Gastrocnemius medialis (tissue), 4 donors: Measurements from ENCODE around the gene CGNL1. TPM values are rescaled to one million over a fixed set of nuclear protein-coding genes. Genes with fewer than 3 reads are reported as not detected.

Experiments
- ATAC-seq, 2 donors: fragments of 150-250 bp; one replicate each; pipeline ENCODE4 v1.9.1; 2016
- DNase-seq, 2 donors: peaks; one replicate each; pipeline ENCODE4 v3.0.0-alpha.2; 2019
- H3K27ac ChIP-seq, 4 donors: fragments of 200-600 bp; sonication (generic); 1 replicate in 1 of 4; 2 replicates in 3 of 4; pipeline ENCODE4 v1.5.1; 2016 to 2018; ENCODE audit warnings: mild to moderate bottlenecking in 2 of 4, moderate library complexity in 1 of 4
- H3K27me3 ChIP-seq, 3 donors: fragments of 200-600 bp; sonication (generic) in 2 of 3; 1 replicate in 1 of 3; 2 replicates in 2 of 3; pipeline versions ENCODE4 v1.5.1 to v1.6.0; 2016 to 2019; ENCODE audit warnings: mild to moderate bottlenecking in 1 of 3, moderate library complexity in 1 of 3
- H3K36me3 ChIP-seq, 2 donors: fragments of 200-600 bp; sonication (generic) in 1 of 2; one replicate each; pipeline ENCODE4 v1.5.1; 2017 to 2018
- H3K4me1 ChIP-seq, 2 donors: fragments of 200-600 bp; sonication (generic) in 1 of 2; one replicate each; pipeline ENCODE4 v1.5.1; 2016 to 2017; ENCODE audit warnings: mild to moderate bottlenecking in 2 of 2
- H3K4me3 ChIP-seq, 4 donors: fragments of 200-600 bp; sonication (generic) in 3 of 4; 1 replicate in 1 of 4; 2 replicates in 3 of 4; pipeline ENCODE4 v1.5.1; 2016 to 2019; ENCODE audit warnings: mild to moderate bottlenecking in 2 of 4
- H3K9me3 ChIP-seq, 3 donors: fragments of 200-600 bp; sonication (generic) in 2 of 3; 1 replicate in 1 of 3; 2 replicates in 2 of 3; pipeline ENCODE4 v1.5.1; 2016 to 2019
- CTCF ChIP-seq, 5 experiments: fragments of 450-650 bp in 3 of 5; fragments of 200-600 bp in 2 of 5; sonication (generic) in 2 of 5; IDR thresholded peaks in 4 of 5; conservative IDR thresholded peaks in 1 of 5; 1 replicate in 4 of 5; 2 replicates in 1 of 5; pipeline ENCODE4 v1.5.1; 2016 to 2019; ENCODE audit warnings: antibody characterized with exemption in 5 of 5, mild to moderate bottlenecking in 3 of 5, moderate library complexity in 3 of 5
- POLR2A ChIP-seq, 2 donors: fragments of 450-650 bp; IDR thresholded peaks; one replicate each; pipeline ENCODE4 v1.6.1; 2017; ENCODE audit warnings: antibody characterized with exemption in 2 of 2, mild to moderate bottlenecking in 2 of 2, moderate library complexity in 2 of 2
- in situ Hi-C, 4 donors: fragments of 200-750 bp; cut with MboI; loops; one replicate each; pipeline versions ENCODE4 v1.15.0 to v1.8.0; 2017; ENCODE audit warnings: low sequenced_read_pairs in 4 of 4
- intact Hi-C: fragments of 100-400 bp; cut with DNase I; formaldehyde crosslinking; loops from one replicate; pipeline ENCODE4 v1.15.1; 2023; ENCODE audit warnings: low total_unique reads
- total RNA-seq, 4 donors: library from RNA; depleted of rRNA; stranded (reverse); fragments of >200 nt; gene quantifications; one replicate each; pipeline versions ENCODE4 v1.1.0 to v1.2.3, GENCODE V29; 2016

CGNL1 gene
- total RNA-seq, 4 donors from 2014 or later: 0.15 to 0.85 (median 0.49) TPM

GRCh38 chr15:57333487-57333886 is 42.8 kb upstream of the CGNL1 start:
- no peaks in the 10 kb centered on the region for H3K4me1 ChIP-seq
- H3K9me3 ChIP-seq: no peaks in the 10 kb centered on the region
- H3K36me3 ChIP-seq: no peaks in the 10 kb centered on the region
- TF ChIP-seq POLR2A (IDR thresholded peaks at IDR 0.05) (no peak), CTCF (IDR thresholded peaks at IDR 0.05 in 4 of 5, conservative IDR thresholded peaks at IDR 0.05 in 1 of 5) (no peak)
- no peak overlapping the region for H3K4me3 ChIP-seq
- intact Hi-C loops (no loop called here), in situ Hi-C loops (no loop called here)
- peaks cover 4 to 11% (median 11%) of the 10 kb centered on the region in 3 donors for H3K27me3 ChIP-seq
- no peak overlapping the region for H3K27ac ChIP-seq
- ATAC-seq: no peak
- no peak for DNase-seq

GRCh38 chr15:57334257-57334656 is 42.0 kb upstream of the CGNL1 start:
- in situ Hi-C loops: no loop called here

GRCh38 chr15:57335293-57335715 is 41.0 kb upstream of the CGNL1 start:
- DNase-seq: no peak
- in situ Hi-C loops: no loop called here
- H3K4me1 ChIP-seq: no peaks in the 10 kb centered on the region
- intact Hi-C loops: no loop called here
- no peak overlapping the region for H3K4me3 ChIP-seq
- H3K9me3 ChIP-seq: no peaks in the 10 kb centered on the region
- TF ChIP-seq CTCF (IDR thresholded peaks at IDR 0.05 in 4 of 5, conservative IDR thresholded peaks at IDR 0.05 in 1 of 5) (no peak), POLR2A (IDR thresholded peaks at IDR 0.05) (no peak)
- ATAC-seq: no peak
- H3K27me3 ChIP-seq: peaks cover under 1 to 5% (median 4%) of the 10 kb centered on the region in 3 donors
- no peak overlapping the region for H3K27ac ChIP-seq
- no peaks in the 10 kb centered on the region for H3K36me3 ChIP-seq

More at GRCh38 chr15:57334257-57334656, 42.0 kb upstream of the CGNL1 start:
- Histone ChIP-seq H3K4me1 (no peaks in the 10 kb centered on the region), H3K27me3 (peaks cover 4 to 10% (median 5%) of the 10 kb centered on the region in 3 donors), H3K9me3 (no peaks in the 10 kb centered on the region), H3K36me3 (no peaks in the 10 kb centered on the region), H3K27ac (no peak overlapping the region), H3K4me3 (no peak overlapping the region)
- ATAC-seq (no peak), DNase-seq (no peak)
- TF ChIP-seq POLR2A (IDR thresholded peaks at IDR 0.05) (no peak), CTCF (IDR thresholded peaks at IDR 0.05 in 4 of 5, conservative IDR thresholded peaks at IDR 0.05 in 1 of 5) (no peak)
- intact Hi-C loops: no loop called here

- in situ Hi-C loops: no loop called here
- no peak overlapping the region for H3K27ac ChIP-seq
- intact Hi-C loops: no loop called here
- no peaks in the 10 kb centered on the region for H3K9me3 ChIP-seq
- H3K4me3 ChIP-seq: no peak overlapping the region
- no peaks in the 10 kb centered on the region for H3K36me3 ChIP-seq
- H3K4me1 ChIP-seq: no peaks in the 10 kb centered on the region
- no peak for DNase-seq
- peaks cover 0 to 5% (median 4%) of the 10 kb centered on the region in 3 donors for H3K27me3 ChIP-seq
- no peak for ATAC-seq
- no peak for TF ChIP-seq CTCF (IDR thresholded peaks at IDR 0.05 in 4 of 5, conservative IDR thresholded peaks at IDR 0.05 in 1 of 5)
- TF ChIP-seq POLR2A (IDR thresholded peaks at IDR 0.05): no peak
Measured at GRCh38 chr15:57335719-57336118, 40.6 kb upstream of the CGNL1 start.

GRCh38 chr15:57337868-57338411 is 38.4 kb upstream of the CGNL1 start:
- no peak overlapping the region for H3K4me3 ChIP-seq
- peak overlapping the region; percentile 61 to 67 (median 64) for H3K27ac ChIP-seq
- TF ChIP-seq POLR2A (IDR thresholded peaks at IDR 0.05) (no peak), CTCF (IDR thresholded peaks at IDR 0.05 in 4 of 5, conservative IDR thresholded peaks at IDR 0.05 in 1 of 5) (peak in 1 of 5 experiments; percentile 25)
- in situ Hi-C loops (no loop called here), intact Hi-C loops (no loop called here)
- no peaks in the 10 kb centered on the region for H3K9me3 ChIP-seq
- DNase-seq: peak in 1 of 2 donors; percentile 31
- no peaks in the 10 kb centered on the region for H3K27me3 ChIP-seq
- peak; percentile 51 to 59 for ATAC-seq
- no peaks in the 10 kb centered on the region for H3K4me1 ChIP-seq
- no peaks in the 10 kb centered on the region for H3K36me3 ChIP-seq
